Caco-2 (cell line): Measurements from ENCODE around the gene HACD2. TPM values are rescaled to one million over a fixed set of nuclear protein-coding genes. Genes with fewer than 3 reads are reported as not detected.

Experiments
- BruUV-seq: library from RNA; stranded (reverse); fragments of 400-500 nt; replicated peaks from 2 replicates; lab custom pipeline; 2021; lab: Mats Ljungman, UMichigan
- CTCF ChIA-PET: fragments of 300-600 bp; sonication (Branson Sonifier 250); formaldehyde crosslinking; loops from one replicate; lab custom pipeline; 2022; ENCODE audit warnings: antibody characterized with exemption; lab: Charles Lee
- POLR2A ChIA-PET: fragments of 300-600 bp; sonication (Branson Sonifier 250); formaldehyde crosslinking; loops from one replicate; lab custom pipeline; 2022; ENCODE audit warnings: antibody characterized with exemption; lab: Charles Lee
- DNase-seq, 2 experiments: peaks; one replicate each; pipeline versions ENCODE4 v3.0.0 to v3.0.0-alpha.2; 2020 to 2022
- H3K27me3 ChIP-seq: replicated peaks from 2 replicates; pipeline ENCODE4 v1.6.0; 2011; ENCODE audit warnings: low read length; ENCODE audit not compliant: control insufficient read depth, insufficient read depth
- H3K36me3 ChIP-seq: 2 replicates; pipeline ENCODE4 v1.5.1; 2011; ENCODE audit warnings: low read length; ENCODE audit not compliant: control insufficient read depth, insufficient read depth
- H3K4me1 ChIP-seq: fragments of 250-450 bp; sonication (Bioruptor Pico); 2 replicates; pipeline ENCODE4 v1.5.1; 2020; ENCODE audit warnings: mild to moderate bottlenecking
- H3K4me3 ChIP-seq: 2 replicates; pipeline ENCODE4 v1.5.1; 2011; ENCODE audit warnings: low read depth, mild to moderate bottlenecking, control low read depth, low read length
- H3K9me3 ChIP-seq: fragments of 250-450 bp; sonication (Bioruptor Pico); 2 replicates; pipeline ENCODE4 v1.5.1; 2020; ENCODE audit warnings: mild to moderate bottlenecking, moderate library complexity
- H3K27ac Mint-ChIP-seq: one replicate; pipeline ENCODE4 v1.8.0; 2022; ENCODE audit warnings: mixed read lengths; ENCODE audit not compliant: unreplicated experiment
- H3K27me3 Mint-ChIP-seq: one replicate; pipeline ENCODE4 v1.8.0; 2022; ENCODE audit warnings: mixed read lengths; ENCODE audit not compliant: insufficient read depth, unreplicated experiment
- H3K36me3 Mint-ChIP-seq: one replicate; pipeline ENCODE4 v1.8.0; 2022; ENCODE audit warnings: mild to moderate bottlenecking, mixed read lengths; ENCODE audit not compliant: insufficient read depth, unreplicated experiment
- H3K4me1 Mint-ChIP-seq: one replicate; pipeline ENCODE4 v1.8.0; 2022; ENCODE audit warnings: low read depth, mixed read lengths; ENCODE audit not compliant: unreplicated experiment
- H3K4me3 Mint-ChIP-seq: one replicate; pipeline ENCODE4 v1.8.0; 2022; ENCODE audit warnings: mild to moderate bottlenecking, moderate library complexity, mixed read lengths; ENCODE audit not compliant: unreplicated experiment
- H3K9me3 Mint-ChIP-seq: one replicate; pipeline ENCODE4 v1.8.0; 2022; ENCODE audit warnings: mixed read lengths; ENCODE audit not compliant: unreplicated experiment
- CTCF ChIP-seq, 2 experiments: fragments of 200-600 bp in 1 of 2; IDR thresholded peaks; 1 replicate in 1 of 2; 2 replicates in 1 of 2; pipeline versions ENCODE4 v1.5.1 to v1.8.0; 2011 to 2022; ENCODE audit warnings: antibody characterized with exemption in 1 of 2, control low read depth in 1 of 2, inconsistent platforms in 1 of 2, low read depth in 1 of 2, low read length in 1 of 2, mild to moderate bottlenecking in 1 of 2, moderate library complexity in 1 of 2; ENCODE audit not compliant: insufficient read depth in 1 of 2, severe bottlenecking in 1 of 2, unreplicated experiment in 1 of 2
- intact Hi-C: fragments of 100-400 bp; cut with micrococcal nuclease; formaldehyde crosslinking; loops from one replicate; pipeline ENCODE4 v1.10.0; 2022; ENCODE audit not compliant: unreplicated experiment
- total RNA-seq: library from RNA; stranded (reverse); gene quantifications from 2 replicates; pipeline ENCODE4 v1.2.3, GENCODE V29; 2022

HACD2 gene
- total RNA-seq, 1 experiment from 2014 or later, result 92.5 TPM

DNA sequence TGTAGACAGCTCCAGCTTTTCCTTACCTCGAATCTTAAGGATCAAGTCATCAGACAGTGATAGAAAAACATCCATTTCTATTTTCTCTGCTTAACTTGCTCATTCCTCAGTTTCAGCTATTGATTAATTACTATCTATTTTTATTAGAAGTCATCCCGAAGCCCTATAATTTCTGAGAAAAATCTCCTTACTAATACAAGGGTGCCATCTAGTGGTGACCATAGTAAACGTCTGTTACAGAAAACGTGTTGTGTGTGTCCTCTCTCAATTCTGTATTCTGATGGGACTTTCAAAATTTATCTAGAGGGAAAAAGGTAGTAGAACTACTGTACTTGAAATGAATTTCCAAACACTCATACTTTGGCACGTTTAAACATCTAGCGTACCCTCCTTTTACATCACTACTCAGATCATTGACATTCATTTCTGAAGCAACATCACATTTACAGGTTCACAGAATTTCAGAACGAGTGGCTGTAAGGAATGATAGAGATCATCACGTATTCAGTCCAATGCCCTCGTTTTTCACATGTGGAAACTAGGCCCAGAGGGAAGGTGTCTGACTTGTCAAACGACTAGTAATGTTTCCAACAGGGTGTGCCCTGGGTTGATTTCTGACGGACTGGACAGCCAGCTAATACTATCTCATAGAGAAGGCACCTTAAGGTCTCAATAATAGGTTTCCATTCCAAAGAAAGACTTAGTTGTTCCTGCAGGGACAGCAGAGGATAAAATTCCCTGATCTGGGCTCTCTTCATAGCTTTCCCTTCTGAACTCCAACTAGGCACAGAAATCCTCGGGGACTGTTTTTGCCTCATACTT lies 25.6 kb downstream of the HACD2 start:
- TF ChIP-seq CTCF (IDR thresholded peaks at IDR 0.05; ENCODE audit: insufficient read depth in 1 of 2, low read depth in 1 of 2, low read length in 1 of 2, severe bottlenecking in 1 of 2, unreplicated experiment in 1 of 2), result peak; percentile 53 to 71
- ChIA-PET POLR2A (no interaction called here), CTCF (interaction anchor here (0.6 to 1.1 kb wide), 2 partner anchors 16 to 252 kb away, joined by 3 to 4 read pairs; no protein-coding TSS in a partner anchor)
- peaks cover 16% of the 10 kb centered on the region for H3K9me3 ChIP-seq
- H3K36me3 ChIP-seq, result no peaks in the 10 kb centered on the region; the same call in 1 of the 2 replicates
- H3K4me1 Mint-ChIP-seq, result peaks cover 5% of the 10 kb centered on the region
- no peak overlapping the region for H3K4me3 Mint-ChIP-seq
- peaks cover 44% of the 10 kb centered on the region for H3K36me3 Mint-ChIP-seq
- BruUV-seq, result no TSS peak
- no peak overlapping the region for H3K27ac Mint-ChIP-seq
- intact Hi-C loops, result loop anchor here (1.0 kb wide), 1 partner anchor 231 kb away; no protein-coding TSS in a partner anchor
- DNase-seq, result peak in 1 of 2 experiments; percentile 21
- no peaks in the 10 kb centered on the region for H3K4me1 ChIP-seq
- H3K27me3 ChIP-seq, result no peaks in the 10 kb centered on the region
- peaks cover 14% of the 10 kb centered on the region for H3K9me3 Mint-ChIP-seq
- H3K4me3 ChIP-seq, result no peak overlapping the region
- H3K27me3 Mint-ChIP-seq, result no peaks in the 10 kb centered on the region

DNA sequence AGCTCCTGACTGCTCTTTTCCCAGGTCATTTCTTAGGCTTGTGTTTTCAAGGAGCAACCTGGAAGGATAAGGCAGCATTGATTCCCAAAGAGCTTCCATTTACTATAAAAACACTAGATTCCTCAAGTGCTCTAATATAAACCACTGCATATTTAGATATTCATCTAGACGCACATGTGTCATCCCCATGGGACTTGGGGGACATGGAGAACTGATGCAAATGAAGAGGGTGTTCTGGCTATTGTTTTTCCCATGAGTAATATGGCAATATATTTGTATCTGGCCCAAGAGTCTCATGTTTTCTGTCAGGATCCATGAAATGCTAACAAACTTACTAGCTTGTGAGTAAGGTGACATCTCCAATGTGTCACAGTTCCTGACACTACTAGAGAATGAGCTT lies 31.3 kb downstream of the HACD2 start:
- BruUV-seq, result no TSS peak

GRCh38 chr3:123552768-123553167 lies 32.1 kb downstream of the HACD2 start:
- no peak overlapping the region for H3K4me3 Mint-ChIP-seq
- no peak for DNase-seq
- peaks cover 20% of the 10 kb centered on the region for H3K9me3 ChIP-seq
- H3K27ac Mint-ChIP-seq, result no peak overlapping the region
- H3K4me1 ChIP-seq, result no peaks in the 10 kb centered on the region
- CTCF ChIA-PET, result no interaction called here
- H3K36me3 Mint-ChIP-seq, result peaks cover 54% of the 10 kb centered on the region
- no peaks in the 10 kb centered on the region for H3K4me1 Mint-ChIP-seq
- BruUV-seq, result no TSS peak
- TF ChIP-seq CTCF (IDR thresholded peaks at IDR 0.05; ENCODE audit: insufficient read depth in 1 of 2, low read depth in 1 of 2, low read length in 1 of 2, severe bottlenecking in 1 of 2, unreplicated experiment in 1 of 2), result no peak
- POLR2A ChIA-PET, result no interaction called here
- no peaks in the 10 kb centered on the region for H3K27me3 Mint-ChIP-seq
- intact Hi-C loops, result no loop called here
- H3K4me3 ChIP-seq, result no peak overlapping the region
- peaks cover 3% of the 10 kb centered on the region; the same call in 1 of the 2 replicates for H3K36me3 ChIP-seq
- H3K9me3 Mint-ChIP-seq, result peaks cover 40% of the 10 kb centered on the region
- H3K27me3 ChIP-seq, result no peaks in the 10 kb centered on the region

More for the DNA sequence above, 31.3 kb downstream of the HACD2 start:
- no peak for DNase-seq
- intact Hi-C loops, result no loop called here
- H3K27ac Mint-ChIP-seq, result no peak overlapping the region
- no peaks in the 10 kb centered on the region for H3K4me1 Mint-ChIP-seq
- Histone ChIP-seq H3K27me3 (no peaks in the 10 kb centered on the region), H3K4me1 (no peaks in the 10 kb centered on the region), H3K9me3 (peaks cover 20% of the 10 kb centered on the region), H3K4me3 (no peak overlapping the region), H3K36me3 (peaks cover 3% of the 10 kb centered on the region; the same call in 1 of the 2 replicates)
- ChIA-PET CTCF (no interaction called here), POLR2A (no interaction called here)
- H3K27me3 Mint-ChIP-seq, result no peaks in the 10 kb centered on the region
- no peak for TF ChIP-seq CTCF (IDR thresholded peaks at IDR 0.05; ENCODE audit: insufficient read depth in 1 of 2, low read depth in 1 of 2, low read length in 1 of 2, severe bottlenecking in 1 of 2, unreplicated experiment in 1 of 2)
- no peak overlapping the region for H3K4me3 Mint-ChIP-seq
- peaks cover 40% of the 10 kb centered on the region for H3K9me3 Mint-ChIP-seq
- H3K36me3 Mint-ChIP-seq, result peaks cover 59% of the 10 kb centered on the region
